CD4-positive, alpha-beta T cell (primary cell): ENCODE measurements around the gene MTARC1. TPM values are rescaled to one million over a fixed set of nuclear protein-coding genes. Genes with fewer than 3 reads are reported as not detected.
A peak's percentile ranks its signal among the peaks of the same experiment; 100 is the strongest.

Experiments used
- ATAC-seq: fragments of 200-7000 bp; cut with Tn5 transposase; one replicate; pipeline ENCODE4 v1.10.0; 2022; ENCODE audit warnings: mild to moderate bottlenecking; ENCODE audit not compliant: poor library complexity
- CTCF ChIA-PET: fragments of 350-600 bp; sonication (Branson Sonifier 250); formaldehyde crosslinking; loops from one replicate; lab custom pipeline; 2021; ENCODE audit warnings: antibody characterized with exemption, inconsistent platforms; lab: Charles Lee
- POLR2A ChIA-PET: fragments of 350-600 bp; sonication (Branson Sonifier 250); formaldehyde crosslinking; loops from one replicate; lab custom pipeline; 2021; ENCODE audit warnings: antibody characterized with exemption, inconsistent platforms; lab: Charles Lee
- DNase-seq, 14 experiments: peaks; one replicate each; pipeline ENCODE4 v3.0.0-alpha.2; 2013 to 2020; ENCODE audit warnings: mixed read lengths in 2 of 14
- H3K27ac ChIP-seq, 2 donors: one replicate each; pipeline versions ENCODE4 v1.5.1 to v1.7.0; 2013; ENCODE audit warnings: low read length in 2 of 2, low read depth in 1 of 2, mild to moderate bottlenecking in 1 of 2
- H3K27me3 ChIP-seq, 2 experiments: 1 replicate in 1 of 2; 2 replicates in 1 of 2; pipeline versions ENCODE4 v1.6.1 to v1.7.0; 2013; ENCODE audit warnings: low read length in 2 of 2, control low read depth in 1 of 2, mild to moderate bottlenecking in 1 of 2, moderate library complexity in 1 of 2; ENCODE audit not compliant: insufficient read depth in 2 of 2, control insufficient read depth in 1 of 2
- H3K36me3 ChIP-seq: one replicate; pipeline ENCODE4 v1.6.1; 2013; ENCODE audit warnings: low read length, control low read depth; ENCODE audit not compliant: insufficient read depth
- H3K4me1 ChIP-seq: one replicate; pipeline ENCODE4 v1.6.1; 2013; ENCODE audit warnings: low read length, control low read depth; ENCODE audit not compliant: insufficient read depth
- H3K4me3 ChIP-seq: one replicate; pipeline ENCODE4 v1.5.1; 2013; ENCODE audit warnings: mild to moderate bottlenecking, low read length, moderate library complexity
- H3K9me3 ChIP-seq, 2 experiments: 1 replicate in 1 of 2; 2 replicates in 1 of 2; pipeline versions ENCODE4 v1.6.1 to v1.7.0; 2013; ENCODE audit warnings: low read length in 2 of 2, mild to moderate bottlenecking in 2 of 2, control low read depth in 1 of 2, moderate library complexity in 1 of 2; ENCODE audit not compliant: control insufficient read depth in 1 of 2, insufficient read depth in 1 of 2
- H3K27ac Mint-ChIP-seq: one replicate; pipeline ENCODE4 v1.8.0; 2020; ENCODE audit warnings: mixed read lengths
- H3K27me3 Mint-ChIP-seq: one replicate; pipeline ENCODE4 v1.8.0; 2021; ENCODE audit warnings: mixed read lengths
- H3K36me3 Mint-ChIP-seq: one replicate; pipeline ENCODE4 v1.8.0; 2021; ENCODE audit warnings: low read depth, mixed read lengths
- H3K4me1 Mint-ChIP-seq: one replicate; pipeline ENCODE4 v1.8.0; 2021; ENCODE audit warnings: low read depth, mixed read lengths
- H3K4me3 Mint-ChIP-seq: one replicate; pipeline ENCODE4 v1.8.0; 2020; ENCODE audit warnings: mild to moderate bottlenecking, mixed read lengths
- H3K9me3 Mint-ChIP-seq: one replicate; pipeline ENCODE4 v1.8.0; 2020; ENCODE audit warnings: mixed read lengths
- CTCF ChIP-seq: fragments of 200-600 bp; IDR thresholded peaks from one replicate; pipeline ENCODE4 v1.8.0; 2022; ENCODE audit warnings: antibody characterized with exemption, mild to moderate bottlenecking
- intact Hi-C, 2 experiments: fragments of 100-400 bp; cut with DNase I in 1 of 2; cut with micrococcal nuclease in 1 of 2; formaldehyde crosslinking; loops; one replicate each; pipeline versions ENCODE4 v1.15.1 to v1.9.0; 2023 to 2025; cut with DNase I, micrococcal nuclease
- total RNA-seq, 174 experiments: library from RNA in 2 of 174; stranded (reverse) in 2 of 174; gene quantifications; one replicate each; pipeline ENCODE4 v1.2.3 and lab custom pipeline; 2021 to 2026

Gene MTARC1
- total RNA-seq, 2 experiments from 2014 or later, result not detected

- H3K4me1 Mint-ChIP-seq, result peaks cover 10% of the 10 kb centered on the region
- Histone ChIP-seq H3K4me3 (no peak overlapping the region), H3K36me3 (no peaks in the 10 kb centered on the region), H3K9me3 (no peaks in the 10 kb centered on the region), H3K27me3 (peaks cover 0 to 6% of the 10 kb centered on the region in 2 experiments), H3K27ac (no peak overlapping the region), H3K4me1 (peaks cover 6% of the 10 kb centered on the region)
- intact Hi-C loops, result loop anchor here (1.0 to 10.0 kb wide), 6 partner anchors 393 to 1646 kb away; no protein-coding TSS in a partner anchor
- ATAC-seq (no peak), DNase-seq (no peak)
- no peak for TF ChIP-seq CTCF
- no peak overlapping the region for H3K27ac Mint-ChIP-seq
- no peaks in the 10 kb centered on the region for H3K9me3 Mint-ChIP-seq
- H3K4me3 Mint-ChIP-seq, result no peak overlapping the region
- POLR2A ChIA-PET, result no interaction called here
- CTCF ChIA-PET, result interaction anchor here (0.7 to 1.2 kb wide), 2 partner anchors 10 to 27 kb away, joined by 3 to 5 read pairs; no protein-coding TSS in a partner anchor
- H3K27me3 Mint-ChIP-seq, result peaks cover 58% of the 10 kb centered on the region
- no peaks in the 10 kb centered on the region for H3K36me3 Mint-ChIP-seq
Observed at GRCh38 chr1:220809704-220810103, 23.0 kb downstream of the MTARC1 start.

GRCh38 chr1:220810179-220810653, 23.5 kb downstream of the MTARC1 start:
- Mint-ChIP-seq H3K9me3 (no peaks in the 10 kb centered on the region), H3K27ac (no peak overlapping the region), H3K4me3 (peak overlapping the region; percentile 71), H3K27me3 (peaks cover 58% of the 10 kb centered on the region), H3K36me3 (no peaks in the 10 kb centered on the region), H3K4me1 (peaks cover 10% of the 10 kb centered on the region)
- peak; percentile 96 for TF ChIP-seq CTCF
- ChIA-PET POLR2A (no interaction called here), CTCF (interaction anchor here (0.7 to 1.2 kb wide), 2 partner anchors 9 to 27 kb away, joined by 3 to 5 read pairs; no protein-coding TSS in a partner anchor)
- H3K9me3 ChIP-seq, result no peaks in the 10 kb centered on the region
- ATAC-seq (peak; percentile 97), DNase-seq (peak; percentile 48 to 84 (median 60))
- H3K4me1 ChIP-seq, result peaks cover 6% of the 10 kb centered on the region
- no peaks in the 10 kb centered on the region for H3K36me3 ChIP-seq
- intact Hi-C loops, result loop anchor here (1.0 to 10.0 kb wide), 5 partner anchors 392 to 1645 kb away; no protein-coding TSS in a partner anchor
- H3K27ac ChIP-seq, result no peak overlapping the region
- peak overlapping the region; percentile 23 for H3K4me3 ChIP-seq
- peaks cover 0 to 6% of the 10 kb centered on the region in 2 experiments for H3K27me3 ChIP-seq

- POLR2A ChIA-PET, result no interaction called here
- Histone ChIP-seq H3K4me3 (no peak overlapping the region), H3K36me3 (no peaks in the 10 kb centered on the region), H3K27ac (no peak overlapping the region), H3K9me3 (no peaks in the 10 kb centered on the region), H3K27me3 (peaks cover 0 to 6% of the 10 kb centered on the region in 2 experiments), H3K4me1 (peaks cover 6% of the 10 kb centered on the region)
- Mint-ChIP-seq H3K4me3 (no peak overlapping the region), H3K36me3 (no peaks in the 10 kb centered on the region), H3K27me3 (peaks cover 58% of the 10 kb centered on the region), H3K4me1 (peaks cover 10% of the 10 kb centered on the region), H3K27ac (no peak overlapping the region), H3K9me3 (no peaks in the 10 kb centered on the region)
- ATAC-seq (no peak), DNase-seq (no peak)
- intact Hi-C loops, result loop anchor here (1.0 to 10.0 kb wide), 5 partner anchors 391 to 1644 kb away; no protein-coding TSS in a partner anchor
- no peak for TF ChIP-seq CTCF
- CTCF ChIA-PET, result interaction anchor here (1.2 kb wide), 1 partner anchor 9 kb away, joined by 5 read pairs; no protein-coding TSS in a partner anchor
Observed at GRCh38 chr1:220810963-220811362, 24.2 kb downstream of the MTARC1 start.
